GM23248 (cell line): Measurements from ENCODE around the gene MXRA8.

Source experiments
- EZH2 ChIP-seq: fragments of 200-600 bp; sonication (generic); IDR thresholded peaks from 2 replicates; pipeline ENCODE4 v1.6.1; 2018; ENCODE audit warnings: antibody characterized with exemption, mild to moderate bottlenecking; ENCODE audit not compliant: insufficient read depth, poor library complexity, severe bottlenecking
- EZH2phosphoT487 ChIP-seq: fragments of 200-600 bp; sonication (generic); IDR thresholded peaks from 2 replicates; pipeline ENCODE4 v1.6.1; 2018; ENCODE audit warnings: antibody characterized with exemption, moderate library complexity, mild to moderate bottlenecking, low read depth; ENCODE audit not compliant: insufficient read depth

- TF ChIP-seq EZH2 (no peak), EZH2phosphoT487 (no peak)
These were observed 3.1 kb upstream of the MXRA8 start for GRCh38 chr1:1361233-1361981.
